ENCODE measurements around the gene CACNA2D3. TPM values are rescaled to one million over a fixed set of nuclear protein-coding genes. Genes with fewer than 3 reads are reported as not detected.

The CACNA2D3 gene
- total RNA-seq, 6 experiments from 2014 or later, result 0.14 to 0.23 (median 0.19) TPM; not detected in 2

DNA sequence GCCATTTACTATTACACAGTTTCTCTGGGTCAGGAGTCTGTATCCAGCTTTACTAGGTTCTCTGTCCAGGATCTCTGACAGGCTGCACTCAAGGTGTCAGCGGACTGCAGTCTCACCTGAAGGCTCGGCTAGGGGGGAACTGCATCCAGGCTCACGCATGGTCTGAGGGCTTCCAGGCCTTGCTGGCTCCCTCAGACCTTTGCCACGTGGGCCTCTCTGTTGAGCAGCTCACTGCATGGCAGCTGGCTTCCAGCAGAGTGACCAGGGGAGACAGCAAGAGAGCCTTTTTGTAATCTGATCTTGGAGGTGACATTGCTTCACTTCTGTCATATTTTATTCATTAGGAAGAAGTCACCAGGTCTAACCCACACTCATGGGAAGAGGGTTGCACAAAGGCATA is 152.3 kb downstream of the CACNA2D3 start:
- peaks cover 81% of the 10 kb centered on the region for H3K9me3 Mint-ChIP-seq
- H3K27me3 Mint-ChIP-seq (ENCODE audit: insufficient read depth), result no peaks in the 10 kb centered on the region
- no peaks in the 10 kb centered on the region for H3K4me1 Mint-ChIP-seq (ENCODE audit: low read depth)
- DNase-seq, result no peak
- H3K27ac Mint-ChIP-seq, result no peak overlapping the region
- TF ChIP-seq, protein P1, sequence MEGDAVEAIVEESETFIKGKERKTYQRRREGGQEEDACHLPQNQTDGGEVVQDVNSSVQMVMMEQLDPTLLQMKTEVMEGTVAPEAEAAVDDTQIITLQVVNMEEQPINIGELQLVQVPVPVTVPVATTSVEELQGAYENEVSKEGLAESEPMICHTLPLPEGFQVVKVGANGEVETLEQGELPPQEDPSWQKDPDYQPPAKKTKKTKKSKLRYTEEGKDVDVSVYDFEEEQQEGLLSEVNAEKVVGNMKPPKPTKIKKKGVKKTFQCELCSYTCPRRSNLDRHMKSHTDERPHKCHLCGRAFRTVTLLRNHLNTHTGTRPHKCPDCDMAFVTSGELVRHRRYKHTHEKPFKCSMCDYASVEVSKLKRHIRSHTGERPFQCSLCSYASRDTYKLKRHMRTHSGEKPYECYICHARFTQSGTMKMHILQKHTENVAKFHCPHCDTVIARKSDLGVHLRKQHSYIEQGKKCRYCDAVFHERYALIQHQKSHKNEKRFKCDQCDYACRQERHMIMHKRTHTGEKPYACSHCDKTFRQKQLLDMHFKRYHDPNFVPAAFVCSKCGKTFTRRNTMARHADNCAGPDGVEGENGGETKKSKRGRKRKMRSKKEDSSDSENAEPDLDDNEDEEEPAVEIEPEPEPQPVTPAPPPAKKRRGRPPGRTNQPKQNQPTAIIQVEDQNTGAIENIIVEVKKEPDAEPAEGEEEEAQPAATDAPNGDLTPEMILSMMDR (IDR thresholded peaks at IDR 0.05), result no peak
- H3K4me3 Mint-ChIP-seq, result no peak overlapping the region
- H3K36me3 Mint-ChIP-seq (ENCODE audit: low read depth), result peaks cover 9% of the 10 kb centered on the region; the same call in 1 of the 2 replicates

DNA sequence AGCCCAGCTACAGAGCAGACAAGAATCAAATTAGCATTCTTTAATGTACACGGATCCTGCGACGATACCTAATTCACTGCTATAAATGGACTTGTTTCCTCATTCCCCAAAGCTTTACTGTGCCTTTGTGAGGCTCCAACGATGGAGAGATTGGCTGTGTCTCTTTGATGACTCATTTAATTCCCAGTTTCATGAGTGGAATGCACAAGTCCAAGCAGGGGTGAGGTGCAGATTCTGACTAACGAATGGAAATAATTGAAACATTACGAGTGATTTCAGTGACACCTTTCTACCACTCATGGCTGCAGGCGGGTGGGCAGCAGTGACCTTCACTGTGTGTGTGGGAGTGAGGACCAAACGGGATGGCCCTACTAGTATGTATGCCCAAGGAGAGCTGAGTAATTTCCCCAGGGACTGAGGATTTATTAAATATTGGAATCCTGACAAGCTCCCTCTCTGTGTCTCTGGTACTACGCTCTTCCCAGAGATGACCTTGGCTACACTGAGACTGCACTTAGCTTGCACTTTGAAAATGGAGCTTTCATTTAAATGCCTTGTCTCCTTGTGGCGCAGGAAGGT is 156.7 kb downstream of the CACNA2D3 start:
- Mint-ChIP-seq H3K27ac (no peak overlapping the region), H3K4me3 (no peak overlapping the region), H3K4me1 (ENCODE audit: low read depth) (no peaks in the 10 kb centered on the region), H3K27me3 (ENCODE audit: insufficient read depth) (no peaks in the 10 kb centered on the region), H3K9me3 (peaks cover 69% of the 10 kb centered on the region), H3K36me3 (ENCODE audit: low read depth) (no peaks in the 10 kb centered on the region)
- TF ChIP-seq, protein P1 (IDR thresholded peaks at IDR 0.05), result no peak
- no peak for DNase-seq

DNA sequence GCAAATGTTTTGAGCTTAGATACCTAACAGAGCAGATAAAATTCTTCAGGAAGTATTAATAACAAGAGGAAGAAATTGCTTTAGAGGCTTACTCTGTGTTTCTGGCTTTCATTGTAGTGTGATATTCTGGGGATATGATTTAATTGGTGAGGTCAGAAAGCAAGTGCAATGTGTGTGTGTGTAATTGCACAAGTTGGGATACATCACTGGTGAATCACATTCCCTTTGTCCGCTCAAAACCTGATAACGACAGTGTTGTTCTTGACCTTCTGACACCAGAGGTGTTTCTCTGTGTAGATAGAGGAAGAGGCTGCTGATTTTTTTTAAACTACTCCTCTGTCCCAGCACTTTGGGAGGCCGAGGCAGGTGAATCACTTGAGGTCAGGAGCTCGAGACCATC is 161.1 kb downstream of the CACNA2D3 start:
- H3K36me3 Mint-ChIP-seq (ENCODE audit: low read depth), result no peaks in the 10 kb centered on the region
- no peak overlapping the region for H3K4me3 Mint-ChIP-seq
- TF ChIP-seq, protein P1 (IDR thresholded peaks at IDR 0.05), result no peak
- H3K27ac Mint-ChIP-seq, result no peak overlapping the region
- DNase-seq, result no peak
- H3K4me1 Mint-ChIP-seq (ENCODE audit: low read depth), result no peaks in the 10 kb centered on the region
- H3K9me3 Mint-ChIP-seq, result peaks cover 44% of the 10 kb centered on the region
- no peaks in the 10 kb centered on the region for H3K27me3 Mint-ChIP-seq (ENCODE audit: insufficient read depth)

DNA sequence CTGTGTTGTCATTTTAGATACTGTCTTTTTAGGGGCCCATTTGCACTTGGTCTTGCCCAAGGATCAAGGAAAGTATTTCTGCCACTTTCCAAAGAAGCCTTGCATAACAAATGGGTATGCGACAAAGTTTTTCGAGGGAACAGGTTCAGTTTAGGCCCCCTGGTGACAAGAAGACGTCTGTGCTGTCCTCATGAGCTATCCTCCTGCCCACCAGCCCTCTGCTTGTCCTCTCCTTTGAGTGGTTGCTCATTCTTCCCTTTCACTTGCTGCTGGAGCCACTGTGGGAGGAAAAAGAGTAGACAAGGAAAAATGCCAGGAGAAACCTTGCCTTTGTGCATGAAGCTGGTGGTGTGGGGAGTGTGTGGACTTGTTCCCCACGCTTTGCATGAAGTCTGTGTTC is 171.9 kb downstream of the CACNA2D3 start:
- H3K4me3 Mint-ChIP-seq, result no peak overlapping the region
- no peak overlapping the region for H3K27ac Mint-ChIP-seq
- H3K9me3 Mint-ChIP-seq, result peaks cover 53% of the 10 kb centered on the region
- no peaks in the 10 kb centered on the region for H3K4me1 Mint-ChIP-seq (ENCODE audit: low read depth)
- H3K27me3 Mint-ChIP-seq (ENCODE audit: insufficient read depth), result no peaks in the 10 kb centered on the region; the same call in 1 of the 2 replicates
- H3K36me3 Mint-ChIP-seq (ENCODE audit: low read depth), result 0 out of 2 replicates have a peak, but pooled peaks cover 5% of the 10 kb centered on the region
- TF ChIP-seq, protein P1 (IDR thresholded peaks at IDR 0.05), result no peak
- DNase-seq, result no peak

DNA sequence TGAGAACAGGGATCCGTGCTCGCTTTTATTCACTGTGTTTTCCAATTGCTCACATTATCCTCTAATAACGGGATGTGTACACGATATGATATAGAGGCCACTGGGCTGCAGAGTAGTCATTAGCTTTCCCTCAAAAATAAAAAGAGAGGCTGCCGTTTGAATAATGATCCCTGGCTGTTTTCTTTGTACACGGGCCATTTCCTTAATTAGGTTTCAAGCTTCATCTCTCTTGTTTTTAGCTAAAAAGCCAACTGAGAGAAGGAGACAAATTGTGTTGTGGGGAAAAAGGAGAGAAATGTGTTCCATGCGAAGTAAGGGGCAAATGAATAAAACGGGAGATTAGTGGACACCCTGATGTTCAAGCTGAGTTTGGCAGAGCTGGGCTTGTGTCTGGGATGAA is 174.2 kb downstream of the CACNA2D3 start:
- TF ChIP-seq, protein P1 (IDR thresholded peaks at IDR 0.05), result no peak
- DNase-seq, result no peak
- Mint-ChIP-seq H3K27me3 (ENCODE audit: insufficient read depth) (no peaks in the 10 kb centered on the region; the same call in 1 of the 2 replicates), H3K27ac (no peak overlapping the region), H3K4me1 (ENCODE audit: low read depth) (no peaks in the 10 kb centered on the region), H3K9me3 (peaks cover 60% of the 10 kb centered on the region), H3K4me3 (no peak overlapping the region), H3K36me3 (ENCODE audit: low read depth) (0 out of 2 replicates have a peak, but pooled peaks cover 5% of the 10 kb centered on the region)
